Spleen (tissue), 7 donors: ENCODE measurements around the gene SMIM43.

Experiments used
- CTCF ChIP-seq, 11 experiments: fragments of 200-600 bp in 7 of 11; fragments of 450-650 bp in 4 of 11; sonication (generic) in 4 of 11; IDR thresholded peaks in 8 of 11; conservative IDR thresholded peaks in 3 of 11; 1 replicate in 7 of 11; 2 replicates in 4 of 11; pipeline versions ENCODE4 v1.4.0 to v1.8.0; 2016 to 2021; ENCODE audit warnings: antibody characterized with exemption in 11 of 11, inconsistent platforms in 4 of 11, mild to moderate bottlenecking in 1 of 11
- POLR2A ChIP-seq, 3 donors: fragments of 450-650 bp; IDR thresholded peaks; one replicate each; pipeline ENCODE4 v1.5.1; 2017; ENCODE audit warnings: antibody characterized with exemption in 3 of 3, mild to moderate bottlenecking in 1 of 3
- POLR2AphosphoS5 ChIP-seq, 3 donors: sonication (generic); formaldehyde crosslinking; IDR thresholded peaks; one replicate each; pipeline ENCODE4 v1.5.1; 2017; ENCODE audit warnings: antibody characterized with exemption in 3 of 3
- donor health status: DM: no; HTN: no; CAD: no; lungs with moderate emphysema.
- donor health status: DM: no; HTN: no; CAD: no.
- donor health status: DM: no; HTN: no; CAD: no.

- TF ChIP-seq CTCF (IDR thresholded peaks at IDR 0.05 in 8 of 11, conservative IDR thresholded peaks at IDR 0.05 in 3 of 11) (no peak), POLR2A (IDR thresholded peaks at IDR 0.05) (no peak), POLR2AphosphoS5 (IDR thresholded peaks at IDR 0.05) (no peak)
Measured at GRCh38 chr4:121784401-121784800, 19.4 kb upstream of the SMIM43 start.
